GM20431 (cell line): Measurements from ENCODE around the gene CTBP2.

Source experiments
- in situ Hi-C: fragments of 300-500 bp; cut with MseI, MboI; formaldehyde crosslinking; loops from one replicate; pipeline ENCODE4 v1.15.0; 2020; ENCODE audit warnings: low sequenced_read_pairs; ENCODE audit not compliant: unreplicated experiment

Gene CTBP2

DNA sequence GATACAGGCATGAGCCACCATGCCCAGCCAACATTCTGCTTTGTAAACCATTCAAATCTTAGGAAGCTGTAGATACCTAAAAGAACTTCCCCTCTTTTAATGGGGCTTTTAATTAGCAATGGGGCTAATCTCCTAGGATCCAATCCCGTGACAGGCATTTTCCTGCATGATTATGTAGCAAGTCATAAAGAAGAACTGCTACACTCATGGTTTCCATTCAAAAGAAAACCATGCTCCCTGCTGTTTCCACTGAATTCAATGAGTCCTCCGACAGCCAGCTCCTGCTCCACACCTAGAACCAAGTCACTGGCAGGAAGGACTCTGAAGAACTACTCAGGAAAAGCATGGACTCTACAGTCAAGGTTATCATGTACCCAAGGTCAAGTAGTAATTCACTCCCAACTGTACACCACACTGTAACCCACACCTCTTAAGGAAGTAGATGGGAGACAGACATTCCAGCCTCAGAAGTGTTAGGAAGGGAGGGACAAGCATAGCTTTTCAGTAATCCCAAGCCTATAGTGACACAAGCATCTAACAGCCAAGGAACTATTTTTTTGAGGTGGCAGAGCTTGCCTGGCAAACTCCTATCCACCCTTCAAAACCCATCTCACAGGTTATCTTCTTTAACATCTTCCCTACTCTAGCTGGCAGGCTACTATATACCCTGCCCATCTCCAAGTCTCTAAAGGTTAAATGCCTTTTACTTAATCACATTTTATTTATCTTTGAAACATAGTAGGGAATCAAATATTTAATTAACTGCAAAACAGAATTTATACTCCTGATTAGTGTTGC lies 47.5 kb downstream of the CTBP2 start:
- in situ Hi-C loops, result no loop called here

DNA sequence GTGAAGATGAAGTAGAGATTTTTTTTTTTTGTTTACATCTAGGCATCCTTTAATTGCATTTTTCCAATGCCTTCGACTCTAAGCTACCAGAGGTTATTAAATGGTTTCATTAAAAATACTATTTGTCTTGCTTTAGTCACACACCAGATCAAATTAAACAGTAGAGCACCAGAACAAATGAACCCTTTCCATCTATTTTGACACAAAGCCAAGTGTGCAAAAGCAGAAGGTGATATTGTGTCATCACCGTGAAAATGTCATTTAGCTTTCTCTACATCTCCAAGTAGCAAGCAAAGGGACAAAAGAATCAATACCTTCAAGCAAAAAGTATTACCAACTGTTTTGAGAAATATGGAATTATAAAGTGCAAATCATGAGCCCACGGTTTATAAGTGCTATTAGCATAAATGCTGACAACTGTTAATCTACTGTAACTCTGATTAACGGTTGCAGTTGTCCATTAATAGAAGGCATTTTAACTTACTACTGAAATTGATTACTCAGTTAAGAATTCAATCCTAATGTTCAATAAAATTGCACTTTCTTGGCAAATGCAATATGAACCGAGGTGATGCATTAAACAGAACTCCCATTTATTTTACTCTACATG lies 49.1 kb downstream of the CTBP2 start:
- in situ Hi-C loops, result no loop called here

DNA sequence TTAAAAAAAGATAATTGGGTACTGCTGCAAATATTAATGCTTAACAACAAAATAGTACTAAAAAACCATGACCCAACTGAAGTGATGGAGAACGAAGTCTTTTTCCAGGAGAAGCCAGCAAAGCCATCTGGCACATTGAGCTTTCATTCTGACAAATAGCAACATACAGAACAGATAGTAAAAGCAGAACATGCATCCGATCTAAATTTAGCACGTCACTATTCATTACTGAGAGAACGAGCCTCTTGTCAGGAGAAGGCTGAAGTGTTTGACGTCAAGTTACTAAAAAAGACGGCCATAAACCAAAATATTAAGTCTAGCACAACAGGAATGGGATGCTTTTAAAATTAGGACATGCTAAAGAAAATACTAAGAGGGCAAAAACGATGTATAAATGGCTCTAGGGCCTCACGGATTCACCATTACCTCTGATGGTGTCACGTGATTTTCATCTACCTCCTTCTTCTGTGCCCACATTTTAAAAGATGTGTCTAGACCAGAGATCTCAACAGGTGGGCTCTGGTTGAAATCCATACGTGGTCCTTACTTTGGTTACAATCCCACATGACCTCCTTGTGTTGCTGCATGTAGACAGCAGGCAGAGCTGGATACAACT lies 52.3 kb downstream of the CTBP2 start:
- in situ Hi-C loops, result no loop called here

DNA sequence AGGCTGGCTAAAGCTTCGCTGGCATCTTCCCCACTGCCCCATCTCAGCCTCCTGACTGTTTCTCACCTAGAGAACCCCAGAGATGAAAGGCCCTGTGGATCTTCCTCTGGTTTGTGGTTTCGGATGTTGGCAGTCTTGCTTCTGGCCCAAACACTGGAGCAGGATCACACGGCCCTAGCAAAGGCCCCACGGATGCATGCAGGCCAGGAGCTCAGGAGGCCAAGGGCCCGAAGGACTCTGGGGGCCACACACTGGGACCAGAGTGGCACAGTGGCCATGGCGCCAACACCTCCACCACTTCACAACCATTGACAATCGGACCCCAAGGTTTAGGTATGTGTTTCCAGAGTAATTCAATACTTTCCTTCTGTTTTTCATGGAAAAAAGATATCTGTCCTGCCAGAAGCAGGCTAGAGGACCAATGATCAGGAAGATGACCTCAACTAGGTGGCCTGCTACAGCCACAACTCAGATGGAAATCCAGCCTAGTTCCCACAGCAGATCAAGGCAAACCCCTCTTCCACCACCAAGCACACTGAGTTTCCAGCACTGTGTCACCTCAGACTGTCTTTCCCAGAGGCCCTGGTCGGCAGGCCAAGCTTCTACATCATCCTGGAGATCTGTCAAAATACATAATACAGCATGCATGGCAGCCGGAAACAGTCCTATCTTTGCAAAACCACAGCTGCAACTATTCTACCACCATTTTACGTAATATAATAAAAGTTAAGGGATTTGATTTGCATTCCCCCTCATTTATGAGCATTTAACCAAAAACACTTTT lies 53.0 kb downstream of the CTBP2 start:
- in situ Hi-C loops, result no loop called here

DNA sequence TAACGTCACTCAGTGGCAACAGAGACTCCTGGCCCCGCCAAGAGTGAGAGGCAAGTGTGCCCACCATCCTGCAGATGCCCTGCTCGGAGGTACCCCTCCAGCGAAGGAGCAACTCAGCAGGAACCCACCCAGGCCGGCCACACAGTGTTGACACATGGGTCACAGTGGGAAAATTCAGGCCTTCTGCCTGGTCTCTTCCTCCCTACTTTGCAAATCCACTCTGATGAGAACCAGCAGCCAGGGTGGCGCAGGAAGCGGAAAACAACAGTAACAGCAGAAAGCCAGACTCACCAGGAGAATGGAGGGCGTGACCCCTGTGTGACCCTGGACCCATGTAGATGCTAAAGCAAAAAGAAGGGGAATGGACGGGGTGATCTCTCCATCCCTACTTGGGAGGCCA lies 53.8 kb downstream of the CTBP2 start:
- in situ Hi-C loops, result no loop called here

DNA sequence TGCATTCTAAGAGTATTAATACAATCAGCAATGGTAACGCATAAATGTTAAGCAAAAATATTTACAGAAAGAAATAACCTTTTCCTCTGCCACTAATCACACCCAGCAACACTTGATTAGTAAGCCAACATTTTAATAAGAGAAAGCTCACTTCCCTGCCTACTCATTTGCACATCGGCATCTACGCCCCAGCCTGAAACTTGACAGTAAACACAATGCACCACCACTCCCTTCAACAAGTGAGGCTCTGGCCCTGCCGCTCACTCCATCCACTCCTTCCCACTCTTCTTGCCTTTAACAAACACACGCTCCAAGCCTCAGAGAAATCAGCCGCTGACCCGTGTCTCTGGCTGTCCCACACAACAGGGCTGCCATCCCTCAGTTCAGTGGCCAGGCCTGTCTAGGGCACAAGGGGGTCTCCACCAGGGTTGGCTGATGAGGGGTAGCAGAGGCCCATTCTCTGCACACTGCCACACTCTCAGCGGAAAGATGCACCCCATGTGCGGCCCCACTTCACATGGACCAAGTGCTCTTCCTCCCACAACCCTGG lies 54.6 kb downstream of the CTBP2 start:
- in situ Hi-C loops, result no loop called here

DNA sequence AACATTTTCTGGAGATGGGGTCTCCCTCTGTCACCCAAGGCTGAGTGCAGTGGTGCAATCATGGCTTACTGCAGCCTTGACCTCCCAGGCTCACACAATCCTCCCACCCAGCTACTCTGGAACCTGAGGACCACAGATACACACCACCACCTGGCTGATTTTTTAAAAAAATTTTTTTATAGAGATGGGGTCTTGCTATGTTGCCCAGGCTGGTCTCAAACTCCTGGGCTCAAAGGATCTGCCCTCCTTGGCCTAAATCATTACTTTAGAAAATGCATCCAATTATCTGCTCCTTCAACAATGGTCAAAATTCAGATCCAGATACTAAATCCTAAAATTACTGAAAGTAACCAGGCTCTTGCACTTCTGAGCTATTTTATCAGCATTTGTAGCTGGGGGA lies 55.2 kb downstream of the CTBP2 start:
- in situ Hi-C loops, result no loop called here

DNA sequence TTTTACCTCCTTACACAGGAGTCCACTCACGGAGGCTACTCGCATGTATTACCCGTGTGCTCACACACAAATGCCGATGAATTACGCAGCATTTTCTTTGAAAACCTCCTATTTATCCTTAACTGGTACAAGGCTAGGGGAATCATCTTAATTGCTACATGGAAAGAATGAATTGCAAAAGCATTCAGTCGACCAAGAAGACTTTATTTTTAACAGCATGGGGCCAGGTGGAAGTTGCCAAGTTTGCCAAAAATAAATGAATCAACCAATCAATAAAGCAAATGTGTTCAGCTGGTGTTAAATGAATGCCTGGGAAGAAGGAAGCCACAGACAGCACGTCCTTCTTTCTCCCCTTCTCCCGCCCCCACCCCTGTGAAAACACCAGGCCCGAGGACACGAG lies 55.8 kb downstream of the CTBP2 start:
- in situ Hi-C loops, result no loop called here

DNA sequence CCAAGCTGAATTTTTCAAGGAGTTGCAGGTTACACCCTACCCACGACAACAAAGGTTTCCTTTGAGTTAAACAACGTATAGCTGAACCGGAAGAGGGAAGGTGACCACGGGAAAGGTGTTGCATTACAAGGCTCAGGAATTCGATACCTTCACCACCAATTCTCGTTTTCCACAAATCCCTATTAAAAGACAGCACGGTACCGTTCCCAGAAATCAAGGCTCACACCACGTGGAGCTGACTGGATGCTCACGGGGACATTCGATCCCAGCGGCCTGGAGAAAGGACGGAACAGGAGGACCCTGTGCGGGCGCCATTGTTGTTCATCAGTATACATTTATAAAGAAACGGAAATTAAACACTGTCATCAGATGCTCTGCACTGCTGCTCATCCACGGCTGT lies 56.4 kb downstream of the CTBP2 start:
- in situ Hi-C loops, result no loop called here

DNA sequence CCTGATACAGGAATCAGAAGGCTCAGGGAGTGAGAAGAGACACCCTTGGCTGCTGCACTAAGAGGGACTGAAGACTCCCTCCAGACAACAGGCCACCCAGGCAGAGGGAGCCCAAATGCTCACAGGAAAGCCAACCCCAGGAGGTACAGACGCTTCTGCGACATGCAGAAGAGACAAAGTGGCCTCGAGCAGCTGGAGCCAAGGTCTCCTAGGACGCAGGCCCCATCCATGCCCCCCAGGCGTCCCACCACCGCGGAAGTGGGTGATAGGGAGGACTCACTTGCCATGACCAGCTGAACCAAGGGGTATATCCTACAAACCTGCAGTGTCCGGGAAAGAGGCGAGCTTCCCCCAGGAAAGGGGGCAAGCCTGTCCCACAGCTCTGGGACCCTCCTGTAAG lies 56.9 kb downstream of the CTBP2 start:
- in situ Hi-C loops, result no loop called here

DNA sequence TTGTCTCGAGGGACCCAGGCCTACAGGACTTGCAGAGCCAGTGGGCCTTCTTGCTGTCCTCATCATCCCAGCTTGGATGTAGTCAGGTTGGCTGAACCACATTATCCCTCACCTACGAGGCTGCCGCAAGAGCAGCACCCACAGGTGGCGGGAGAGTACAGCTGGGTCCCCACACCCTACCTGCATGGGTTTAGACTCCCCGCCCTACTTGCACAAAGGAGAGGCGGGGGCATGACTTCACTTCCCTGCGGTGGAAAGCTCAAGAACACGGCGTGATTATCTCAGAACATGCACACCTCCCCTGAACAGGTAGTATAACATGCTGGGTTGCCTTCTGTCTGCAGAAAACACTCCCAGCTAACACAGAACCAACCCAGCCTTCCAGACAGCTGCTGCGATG lies 57.5 kb downstream of the CTBP2 start:
- in situ Hi-C loops, result no loop called here

DNA sequence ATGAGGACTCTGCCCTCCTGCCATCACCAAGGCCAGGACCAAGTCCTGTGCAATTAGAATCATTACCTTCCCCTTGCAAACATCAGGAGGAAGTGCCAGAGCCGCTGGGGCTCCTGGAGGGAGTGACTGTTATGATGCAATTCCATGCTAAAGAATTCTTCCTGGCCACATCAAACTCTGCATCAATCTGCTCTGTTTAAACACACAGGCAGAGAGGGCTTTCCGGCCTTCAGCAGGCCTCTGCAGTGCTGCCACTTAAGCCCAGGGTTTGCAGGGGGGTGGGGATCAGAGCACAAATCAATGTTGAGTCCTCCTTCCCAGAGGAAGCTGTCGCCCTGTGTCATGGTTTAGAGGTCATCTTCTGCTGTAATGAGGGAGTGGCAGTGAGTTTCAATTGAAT lies 58.1 kb downstream of the CTBP2 start:
- in situ Hi-C loops, result no loop called here

DNA sequence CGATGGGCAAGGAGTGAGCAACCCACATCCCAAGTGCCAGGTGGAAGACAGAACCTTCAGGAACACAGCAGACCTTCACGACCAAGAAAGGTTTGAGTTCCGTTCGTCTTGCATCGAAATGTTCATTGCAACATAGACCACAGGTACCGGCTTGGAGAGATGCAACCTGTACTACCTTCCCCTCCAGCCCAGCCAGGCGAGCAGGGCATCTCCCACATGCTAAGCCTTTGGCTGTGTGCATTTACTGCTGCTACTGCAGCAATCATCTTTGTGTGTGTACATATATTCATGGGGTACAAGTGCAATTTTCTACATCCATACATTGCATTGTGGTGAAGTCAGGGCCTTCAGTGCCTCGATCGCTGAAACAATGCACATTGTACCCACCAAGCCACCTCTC lies 58.8 kb downstream of the CTBP2 start:
- in situ Hi-C loops, result no loop called here

DNA sequence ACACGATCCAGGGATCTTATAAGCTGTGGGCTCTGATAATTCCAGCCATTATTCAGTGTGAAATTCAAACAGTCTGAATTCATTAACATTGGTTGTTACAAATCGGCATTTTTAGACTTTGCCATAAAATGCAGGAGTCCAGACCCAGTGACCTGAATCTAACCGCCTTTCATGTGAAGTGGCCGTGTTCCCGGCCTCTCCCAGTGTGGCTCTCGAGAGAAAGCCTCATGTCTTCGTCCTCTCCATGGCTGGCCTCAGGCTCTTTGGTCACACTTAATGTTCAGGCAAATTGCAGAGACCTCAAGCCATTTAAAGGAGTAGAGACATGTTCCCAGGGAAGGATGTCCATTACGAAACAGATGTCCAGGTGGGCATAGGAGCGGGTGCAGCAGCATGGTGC lies 59.3 kb downstream of the CTBP2 start:
- in situ Hi-C loops, result no loop called here

DNA sequence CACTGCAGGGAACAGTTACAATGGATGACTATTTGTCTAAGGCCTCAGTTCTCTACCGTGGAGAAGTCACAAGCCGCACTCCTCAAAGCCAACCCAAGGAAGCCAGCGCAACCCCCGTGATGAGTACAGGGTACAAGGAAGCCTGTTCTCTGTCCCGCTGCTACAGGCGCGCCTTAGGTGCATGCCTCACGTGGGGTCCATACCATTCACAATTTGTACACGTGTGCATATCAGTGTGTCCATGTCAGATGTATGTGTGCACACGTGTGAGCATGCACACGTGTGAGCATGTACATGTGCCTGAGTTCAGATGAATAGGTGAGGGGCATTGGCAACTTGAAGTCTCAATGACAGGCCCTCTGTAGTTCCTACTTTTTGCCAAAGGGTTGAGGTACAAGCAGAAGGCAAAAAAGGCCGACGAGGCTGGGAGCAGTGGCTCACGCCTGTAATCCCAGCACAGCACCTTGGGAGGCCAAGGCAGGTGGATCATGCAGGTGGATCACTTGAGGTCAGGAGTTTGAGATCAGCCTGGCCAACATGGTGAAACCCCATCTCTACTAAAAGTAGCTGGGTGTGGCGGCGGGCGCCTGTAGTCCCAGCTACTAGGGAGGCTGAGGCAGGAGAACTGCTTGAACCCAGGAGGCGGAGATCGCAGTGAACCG lies 62.8 kb downstream of the CTBP2 start:
- in situ Hi-C loops, result no loop called here

DNA sequence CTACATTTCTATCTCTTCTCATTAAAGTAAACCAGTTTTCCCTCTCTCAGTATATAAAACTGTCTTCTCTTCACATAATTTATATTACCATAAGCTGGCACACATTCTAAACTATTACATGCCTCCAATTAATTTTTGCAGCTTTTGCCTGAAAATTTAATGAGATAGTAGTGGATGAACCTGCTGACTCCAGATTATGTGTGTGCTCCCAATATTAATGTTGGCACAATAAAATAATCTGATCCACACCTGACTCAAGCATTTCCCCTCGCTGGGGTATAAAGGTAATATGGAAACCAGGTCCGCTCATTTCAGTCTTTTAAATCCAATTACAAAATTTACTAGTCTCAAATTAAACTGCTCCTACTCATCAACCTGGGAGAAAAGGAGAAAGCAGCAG lies 63.4 kb downstream of the CTBP2 start:
- in situ Hi-C loops, result no loop called here

DNA sequence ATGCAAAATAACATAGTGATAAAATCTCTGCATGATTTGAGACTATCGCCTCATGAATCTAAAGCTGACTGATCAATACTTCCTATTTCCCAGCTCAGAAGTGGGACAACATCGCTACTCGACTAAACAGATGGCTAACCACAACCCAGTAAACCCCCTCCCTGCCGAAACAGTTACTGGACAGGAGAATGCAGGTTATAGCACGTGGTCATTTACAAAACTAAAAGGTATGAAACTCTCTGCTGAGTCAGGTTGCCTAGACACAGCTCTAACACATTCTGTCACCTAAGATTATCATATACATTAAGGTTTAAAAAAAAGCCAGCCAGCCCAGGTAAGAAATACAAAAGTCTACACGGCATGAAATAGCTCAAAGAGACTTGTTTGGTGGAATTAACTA lies 64.0 kb downstream of the CTBP2 start:
- in situ Hi-C loops, result no loop called here

DNA sequence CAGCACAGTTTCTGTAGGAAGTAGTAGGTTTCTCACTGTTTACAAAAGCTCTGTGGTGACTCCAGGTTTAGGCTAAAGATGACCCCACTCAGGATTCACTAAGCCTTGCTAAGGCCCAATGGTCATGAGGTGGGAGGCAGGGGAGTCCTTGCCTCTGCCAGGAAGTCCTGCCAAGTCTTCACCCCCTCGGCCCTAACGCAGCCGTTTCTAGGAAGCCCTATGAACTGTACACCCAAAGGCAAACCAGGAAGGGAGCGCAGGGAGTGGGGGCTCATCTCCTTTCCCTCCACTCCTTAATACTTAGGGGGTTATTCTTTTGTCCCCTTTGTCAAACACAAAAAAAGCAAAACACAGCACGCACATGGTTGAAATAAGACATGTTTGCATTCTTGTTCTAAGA lies 64.6 kb downstream of the CTBP2 start:
- in situ Hi-C loops, result no loop called here

DNA sequence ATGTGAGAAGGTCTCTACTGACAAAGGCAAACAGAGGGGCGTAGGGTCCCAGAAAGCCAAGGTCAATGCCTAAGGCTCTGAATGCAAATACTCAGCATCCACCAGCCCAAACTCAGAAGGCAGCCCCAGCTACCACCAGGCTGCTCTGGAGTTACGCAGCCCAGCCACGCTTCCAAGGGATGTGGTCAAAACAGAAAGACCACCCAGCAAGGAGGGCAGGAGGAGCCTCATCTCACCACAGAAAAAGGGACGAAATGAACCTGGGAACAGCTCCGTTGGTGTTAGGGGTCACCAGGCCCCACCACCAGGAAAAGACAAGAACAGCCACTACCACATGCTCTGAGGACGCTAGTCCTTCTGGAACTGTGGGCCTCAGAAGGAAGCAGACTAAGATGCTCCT lies 65.1 kb downstream of the CTBP2 start:
- in situ Hi-C loops, result no loop called here

DNA sequence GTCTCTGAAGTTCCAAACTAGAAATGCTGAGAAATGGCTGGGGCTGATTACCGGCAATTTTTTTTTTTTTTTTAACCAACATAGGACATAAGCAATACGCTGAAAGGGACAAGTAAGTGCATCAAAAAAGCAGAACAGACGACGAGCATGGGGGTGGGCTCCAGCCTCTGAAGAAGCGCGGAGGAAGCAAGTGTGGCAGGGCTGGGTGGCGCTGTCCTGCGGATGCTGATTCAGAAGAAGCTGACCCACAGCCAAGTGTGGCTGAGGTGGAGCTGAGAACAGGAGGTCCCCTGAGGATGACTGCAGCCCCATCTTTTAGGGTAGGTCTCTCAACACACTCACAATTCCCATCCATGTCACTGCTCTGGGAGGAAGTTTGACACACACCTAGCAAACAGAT lies 65.6 kb downstream of the CTBP2 start:
- in situ Hi-C loops, result no loop called here
